PC-3 (cell line): ENCODE results near the gene RRAGD. TPM values are rescaled to one million over a fixed set of nuclear protein-coding genes. Genes with fewer than 3 reads are reported as not detected.

ENCODE experiments used
- ATAC-seq: fragments of 200-7000 bp; cut with Tn5 transposase; 2 replicates; pipeline ENCODE4 v1.9.1; 2020; ENCODE audit warnings: mild to moderate bottlenecking, moderate library complexity
- BruUV-seq: library from RNA; stranded (reverse); fragments of 400-500 nt; replicated peaks from 2 replicates; lab custom pipeline; 2021; lab: Mats Ljungman, UMichigan
- CTCF ChIA-PET: fragments of 300-600 bp; sonication (Branson Sonifier 250); formaldehyde crosslinking; loops from one replicate; lab custom pipeline; 2022; ENCODE audit warnings: antibody characterized with exemption; lab: Charles Lee
- POLR2A ChIA-PET: fragments of 300-600 bp; sonication (Branson Sonifier 250); formaldehyde crosslinking; loops from one replicate; lab custom pipeline; 2022; ENCODE audit warnings: antibody characterized with exemption; ENCODE audit not compliant: unreplicated experiment; lab: Charles Lee
- DNase-seq: peaks from one replicate; pipeline ENCODE4 v3.0.0-alpha.2; 2015
- H2AFZ ChIP-seq: fragments of 300-600 bp; sonication (generic); 2 replicates; pipeline ENCODE4 v1.6.0; 2016; ENCODE audit warnings: antibody characterized with exemption, low read length
- H3F3A ChIP-seq: fragments of 300-600 bp; sonication (generic); one replicate; pipeline ENCODE4 v1.6.0; 2017; ENCODE audit warnings: antibody characterized with exemption, low read length, control low read depth, mild to moderate bottlenecking; ENCODE audit not compliant: unreplicated experiment
- H3K27ac ChIP-seq: fragments of 300-600 bp; sonication (generic); 2 replicates; pipeline ENCODE4 v1.5.1; 2016; ENCODE audit warnings: mild to moderate bottlenecking, low read length
- H3K27me3 ChIP-seq: fragments of 300-600 bp; sonication (generic); 2 replicates; pipeline ENCODE4 v1.6.1; 2016; ENCODE audit warnings: low read length, mixed read lengths
- H3K36me3 ChIP-seq: fragments of 300-600 bp; sonication (generic); 2 replicates; pipeline ENCODE4 v1.6.1; 2016; ENCODE audit warnings: low read depth, mixed run types, low read length, mixed read lengths
- H3K4me1 ChIP-seq: fragments of 300-600 bp; sonication (generic); 2 replicates; pipeline ENCODE4 v1.5.1; 2016; ENCODE audit warnings: low read length; ENCODE audit not compliant: insufficient read depth
- H3K4me2 ChIP-seq: fragments of 300-600 bp; sonication (generic); 2 replicates; pipeline ENCODE4 v1.6.0; 2016; ENCODE audit warnings: low read length
- H3K4me3 ChIP-seq: fragments of 300-600 bp; sonication (generic); 2 replicates; pipeline ENCODE4 v1.5.1; 2016; ENCODE audit warnings: mild to moderate bottlenecking, low read length, mixed read lengths
- H3K79me2 ChIP-seq: fragments of 300-600 bp; sonication (generic); 2 replicates; pipeline ENCODE4 v1.6.1; 2017; ENCODE audit warnings: low read length, mixed read lengths
- H3K9ac ChIP-seq: fragments of 300-600 bp; sonication (generic); 2 replicates; pipeline ENCODE4 v1.6.0; 2016; ENCODE audit warnings: mild to moderate bottlenecking, low read length
- H3K9me2 ChIP-seq: fragments of 300-600 bp; sonication (generic); replicated peaks from 2 replicates; pipeline ENCODE4 v1.6.1; 2016; ENCODE audit warnings: mixed run types, low read length, mixed read lengths
- H3K9me3 ChIP-seq: fragments of 300-600 bp; sonication (generic); 2 replicates; pipeline ENCODE4 v1.6.1; 2016; ENCODE audit warnings: low read length, mixed read lengths
- H4K20me1 ChIP-seq: fragments of 300-600 bp; sonication (generic); 2 replicates; pipeline ENCODE4 v1.6.1; 2016; ENCODE audit warnings: low read length, mixed read lengths
- CTCF ChIP-seq: fragments of 300-600 bp; sonication (generic); conservative IDR thresholded peaks from 2 replicates; pipeline ENCODE4 v1.5.1; 2017; ENCODE audit warnings: antibody characterized with exemption, low read depth, mild to moderate bottlenecking, low read length
- EZH2 ChIP-seq: fragments of 300-600 bp; sonication (generic); IDR thresholded peaks from one replicate; pipeline ENCODE4 v1.6.1; 2017; ENCODE audit warnings: antibody characterized with exemption, mild to moderate bottlenecking, low read length; ENCODE audit not compliant: unreplicated experiment
- EZH2phosphoT487 ChIP-seq: fragments of 300-600 bp; sonication (generic); IDR thresholded peaks from 2 replicates; pipeline ENCODE4 v1.6.1; 2018; ENCODE audit warnings: mild to moderate bottlenecking, antibody characterized with exemption, low read length, borderline replicate concordance
- intact Hi-C: fragments of 100-400 bp; cut with micrococcal nuclease; formaldehyde crosslinking; loops from 2 replicates; pipeline ENCODE4 v1.9.0; 2023
- total RNA-seq: library from RNA; depleted of rRNA; stranded (reverse); fragments of >200 nt; gene quantifications from 2 replicates; pipeline ENCODE4 v1.2.3, GENCODE V29; 2014

Gene RRAGD
- total RNA-seq, 1 experiment from 2014 or later = 0.62 TPM

- H3K4me2 ChIP-seq = peak overlapping the region; percentile 92
- no peaks in the 10 kb centered on the region for H3K27me3 ChIP-seq
- H3K9ac ChIP-seq = peak overlapping the region; percentile 98
- intact Hi-C loops = loop anchor here (5.0 kb wide), 1 partner anchor 111 kb away; no protein-coding TSS in a partner anchor
- no peaks in the 10 kb centered on the region for H3K9me3 ChIP-seq
- H3K4me3 ChIP-seq = peak overlapping the region; percentile 87
- BruUV-seq = TSS peak; percentile 90
- ChIA-PET CTCF (interaction anchor here (0.7 kb wide), 1 partner anchor 234 kb away, joined by 3 read pairs; no protein-coding TSS in a partner anchor), POLR2A (interaction anchor here (0.6 kb wide), 1 partner anchor 270 kb away, joined by 3 read pairs; no protein-coding TSS in a partner anchor)
- TF ChIP-seq EZH2 (no peak), CTCF (no peak), EZH2phosphoT487 (no peak)
- H3K36me3 ChIP-seq = no peaks in the 10 kb centered on the region
- peaks cover 43% of the 10 kb centered on the region for H3K79me2 ChIP-seq
- no peak for DNase-seq
- ATAC-seq = no peak; the same call in 1 of the 2 replicates
- H3F3A ChIP-seq = no peaks in the 10 kb centered on the region
- H3K4me1 ChIP-seq = peaks cover 10% of the 10 kb centered on the region; the same call in 1 of the 2 replicates
- peak overlapping the region; percentile 64 for H3K27ac ChIP-seq
- H4K20me1 ChIP-seq = peaks cover 22% of the 10 kb centered on the region
- peak overlapping the region; percentile 86 for H2AFZ ChIP-seq
- no peaks in the 10 kb centered on the region for H3K9me2 ChIP-seq
Measured at GRCh38 chr6:89353118-89353556, 58.9 kb downstream of the RRAGD start.

- peaks cover 50% of the 10 kb centered on the region for H3K79me2 ChIP-seq
- H3K27me3 ChIP-seq = no peaks in the 10 kb centered on the region
- H3K36me3 ChIP-seq = no peaks in the 10 kb centered on the region
- H3K4me2 ChIP-seq = peak within 1 kb of the TSS; percentile 92
- ChIA-PET CTCF (interaction anchor here (0.7 kb wide), 1 partner anchor 233 kb away, joined by 3 read pairs; no protein-coding TSS in a partner anchor), POLR2A (interaction anchor here (0.6 kb wide), 2 partner anchors 270 to 272 kb away, joined by 3 read pairs; partner anchors contain the start of gene PNRC1)
- H3K9me3 ChIP-seq = no peaks in the 10 kb centered on the region
- peaks cover 10% of the 10 kb centered on the region; the same call in 1 of the 2 replicates for H3K4me1 ChIP-seq
- DNase-seq (peak; percentile 82), ATAC-seq (peak; percentile 93)
- H3K27ac ChIP-seq = peak within 1 kb of the TSS; percentile 64
- peak within 1 kb of the TSS; percentile 86 for H2AFZ ChIP-seq
- H3K9me2 ChIP-seq = no peaks in the 10 kb centered on the region
- no peak for TF ChIP-seq EZH2phosphoT487
- TF ChIP-seq CTCF = no peak
- TF ChIP-seq EZH2 = no peak
- no TSS peak for BruUV-seq
- H4K20me1 ChIP-seq = peaks cover 29% of the 10 kb centered on the region
- H3K4me3 ChIP-seq = peak within 1 kb of the TSS; percentile 87
- no peaks in the 10 kb centered on the region for H3F3A ChIP-seq
- H3K9ac ChIP-seq = peak within 1 kb of the TSS; percentile 98
- intact Hi-C loops = loop anchor here (1.0 to 5.0 kb wide), 2 partner anchors 54 to 110 kb away; no protein-coding TSS in a partner anchor
Measured at GRCh38 chr6:89352278-89353117, 59.6 kb downstream of the RRAGD start, which contains the start of gene UBE2J1. Gene UBE2J1, minus strand, starts transcription at chr6:89352722. Its CDS starts 153 bp downstream, at chr6:89352569.
